Pancreas (tissue), 10 donors: ENCODE results near the gene CASP3. TPM values are rescaled to one million over a fixed set of nuclear protein-coding genes. Genes with fewer than 3 reads are reported as not detected.

Experiments used
- ATAC-seq, 4 donors: fragments of 200-7000 bp; cut with Tn5 transposase; one replicate each; pipeline versions ENCODE4 v1.8.0 to v1.9.1; 2020; ENCODE audit warnings: mild to moderate bottlenecking in 4 of 4, moderate library complexity in 4 of 4
- DNase-seq, 6 donors: peaks; one replicate each; pipeline ENCODE4 v3.0.0-alpha.2; 2020
- FAIRE-seq: peaks from 2 replicates; lab custom pipeline; 2012; peaks lifted over from hg19 to GRCh38; lab: Jason Lieb, UNC
- H3K27ac ChIP-seq, 4 donors: fragments of 200-600 bp; sonication (generic); 1 replicate in 3 of 4; 2 replicates in 1 of 4; pipeline versions ENCODE4 v1.5.0 to v1.8.0; 2020
- H3K27me3 ChIP-seq, 4 donors: fragments of 200-600 bp; one replicate each; pipeline ENCODE4 v1.8.0; 2021
- H3K36me3 ChIP-seq, 3 donors: fragments of 200-600 bp; sonication (generic) in 1 of 3; one replicate each; pipeline versions ENCODE4 v1.5.0 to v1.8.0; 2020 to 2021
- H3K4me1 ChIP-seq, 3 donors: fragments of 200-600 bp; one replicate each; pipeline ENCODE4 v1.8.0; 2021
- H3K4me3 ChIP-seq, 4 donors: fragments of 200-600 bp; sonication (generic) in 2 of 4; one replicate each; pipeline versions ENCODE4 v1.5.0 to v1.8.0; 2020 to 2021
- H3K9me3 ChIP-seq, 4 donors: fragments of 200-600 bp; one replicate each; pipeline ENCODE4 v1.8.0; 2021
- CTCF ChIP-seq, 4 donors: fragments of 200-600 bp; sonication (generic) in 3 of 4; IDR thresholded peaks; one replicate each; pipeline versions ENCODE4 v1.5.0 to v1.8.0; 2021; ENCODE audit warnings: antibody characterized with exemption in 4 of 4
- WGBS, 2 donors: extraction: QIAGEN DNeasy Blood & Tissue Kit; methylation state at CpG; one replicate each; pipeline ENCODE4 v1.1.7; 2013; 5-methylcytosine and 5-hydroxymethylcytosine counted together
- intact Hi-C, 3 donors: fragments of 100-400 bp; cut with DNase I; formaldehyde crosslinking; loops; one replicate each; pipeline versions ENCODE4 v1.11.1 to v1.14.2; 2022
- polyA plus RNA-seq, 2 donors: library from polyadenylated mRNA; stranded (reverse); fragments of 200-250 nt; gene quantifications; one replicate each; pipeline ENCODE4 v1.2.3, GENCODE V29; 2013
- total RNA-seq, 6 donors: library from RNA; stranded (reverse); fragmentation: NEBNext Ultra II Directional in 4 of 6; extraction: Animal tissue kit (Norgen Biotek cat#: 25700) in 4 of 6; gene quantifications; one replicate each; pipeline versions ENCODE4 v1.2.1 to v1.2.4, GENCODE V29; 2021 to 2023
- donor health status: healthy with polysubstance abuse.
- donor health status: DM: no; HTN: no; CAD: no; lungs with moderate emphysema.
- donor health status: DM: no; HTN: no; CAD: no.
- donor health status: control.
- donor health status: control.
- donor health status: Bipolar disorder and iron deficiency.
- donor health status: DM: yes; HTN: yes; CAD: no.
- donor health status: DM: no; HTN: no; CAD: no.
- donor health status: DM: no; HTN: no; CAD: no.
- donor health status: DM: yes; HTN: yes; CAD: no.

The CASP3 gene
- total and polyA plus RNA-seq, 8 donors = 3.6 to 13.6 (median 6.3) TPM

- intact Hi-C loops = no loop called here
- TF ChIP-seq CTCF (IDR thresholded peaks at IDR 0.05) = no peak
- no peaks in the 10 kb centered on the region for H3K27me3 ChIP-seq
- FAIRE-seq = no peak
- peak in 1 of 6 donors; percentile 29 for DNase-seq
- peak in 3 of 4 donors; percentile 1 to 24 (median 7) for ATAC-seq
- peak overlapping the region; percentile 48 to 84 (median 66) for H3K4me3 ChIP-seq
- H3K4me1 ChIP-seq = peaks cover 10 to 33% (median 25%) of the 10 kb centered on the region in 3 donors
- H3K36me3 ChIP-seq = no peaks in the 10 kb centered on the region
- peak overlapping the region; percentile 53 to 82 (median 68) for H3K27ac ChIP-seq
- no peaks in the 10 kb centered on the region for H3K9me3 ChIP-seq
- WGBS, 2 donors = 28 to 34% methylated on average over 21 of the region's 21 CpGs
These were observed 966 bp upstream of the CASP3 start for GRCh38 chr4:184649971-184650855.

DNA sequence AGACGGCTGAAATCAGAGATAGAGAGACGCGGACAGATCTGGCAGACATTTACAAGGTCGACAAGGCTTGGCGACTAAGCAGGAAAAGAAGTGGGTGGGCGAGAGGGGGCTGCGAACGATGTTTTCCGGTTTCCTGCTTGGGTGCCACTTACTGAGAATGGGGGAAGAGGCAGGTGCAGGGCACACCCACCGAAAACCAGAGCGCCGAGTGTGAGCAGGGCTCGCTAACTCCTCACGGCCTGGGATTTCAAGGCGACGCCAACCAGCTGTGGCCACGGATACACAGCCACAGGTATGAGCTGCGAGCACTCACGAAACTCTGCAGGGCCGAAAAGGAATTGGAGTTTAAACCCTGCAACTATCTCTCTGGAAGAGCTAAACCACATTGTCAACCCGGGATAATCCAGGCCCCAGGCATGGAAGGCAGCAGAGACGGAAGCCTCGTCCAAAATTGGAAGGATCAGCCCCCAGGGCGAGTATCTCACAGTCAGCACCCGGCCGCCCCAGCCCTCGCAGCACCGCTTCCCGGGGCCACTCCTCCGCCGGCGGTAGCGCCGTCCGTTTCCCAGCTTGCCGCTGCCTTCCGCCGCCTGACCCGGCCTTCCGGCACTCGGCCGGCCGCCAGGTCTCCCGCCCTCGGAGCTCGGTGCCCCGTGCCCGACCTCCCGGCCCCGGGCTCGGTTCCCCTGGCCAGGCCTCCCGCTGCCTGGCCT is 778 bp downstream of the CASP3 start:
- intact Hi-C loops = no loop called here
- Histone ChIP-seq H3K27me3 (no peaks in the 10 kb centered on the region), H3K27ac (peak overlapping the region; percentile 73 to 96 (median 89)), H3K4me1 (peaks cover 10 to 35% (median 25%) of the 10 kb centered on the region in 3 donors), H3K4me3 (peak overlapping the region; percentile 54 to 84 (median 79)), H3K36me3 (no peaks in the 10 kb centered on the region), H3K9me3 (no peaks in the 10 kb centered on the region)
- WGBS, 2 donors = 0% methylated on average over 51 to 52 of the region's 52 CpGs
- ATAC-seq (peak; percentile 59 to 68 (median 64)), DNase-seq (peak; percentile 59 to 89 (median 76)), FAIRE-seq (no peak)
- TF ChIP-seq CTCF (IDR thresholded peaks at IDR 0.05) = no peak

- H3K27ac ChIP-seq = peak overlapping the region; percentile 73 to 96 (median 89)
- WGBS, 2 donors = 1 to 2% methylated on average over 6 of the region's 6 CpGs
These were observed 1.3 kb downstream of the CASP3 start for GRCh38 chr4:184648054-184648312.

GRCh38 chr4:184647266-184648053 is 1.8 kb downstream of the CASP3 start:
- WGBS, 2 donors = 32 to 37% methylated on average over 7 of the region's 7 CpGs
- intact Hi-C loops = no loop called here
- ATAC-seq = no peak

More at GRCh38 chr4:184648054-184648312, 1.3 kb downstream of the CASP3 start:
- Histone ChIP-seq H3K9me3 (no peaks in the 10 kb centered on the region), H3K36me3 (no peaks in the 10 kb centered on the region), H3K4me3 (peak overlapping the region; percentile 54 to 84 (median 79)), H3K27me3 (no peaks in the 10 kb centered on the region), H3K4me1 (peaks cover 10 to 35% (median 25%) of the 10 kb centered on the region in 3 donors)
- no peak for TF ChIP-seq CTCF (IDR thresholded peaks at IDR 0.05)
- no peak for FAIRE-seq
- intact Hi-C loops = no loop called here
- no peak for DNase-seq
- ATAC-seq = peak in 2 of 4 donors; percentile 1 to 3

More at GRCh38 chr4:184647266-184648053, 1.8 kb downstream of the CASP3 start:
- DNase-seq = no peak
- H3K36me3 ChIP-seq = no peaks in the 10 kb centered on the region
- H3K9me3 ChIP-seq = no peaks in the 10 kb centered on the region
- no peak for TF ChIP-seq CTCF (IDR thresholded peaks at IDR 0.05)
- no peaks in the 10 kb centered on the region for H3K27me3 ChIP-seq
- no peak for FAIRE-seq
- peak overlapping the region in 3 of 4 donors; percentile 54 to 84 (median 79) for H3K4me3 ChIP-seq
- H3K4me1 ChIP-seq = peaks cover 10 to 35% (median 25%) of the 10 kb centered on the region in 3 donors
- peak overlapping the region; percentile 73 to 96 (median 89) for H3K27ac ChIP-seq
